ENCODE measurements around the gene RAD21L1.
"Not testable (repeated sequence)": the region's sequence is repeated elsewhere in the genome, so short reads cannot be mapped to it uniquely, and the experiment has no call there.

Gene RAD21L1

DNA sequence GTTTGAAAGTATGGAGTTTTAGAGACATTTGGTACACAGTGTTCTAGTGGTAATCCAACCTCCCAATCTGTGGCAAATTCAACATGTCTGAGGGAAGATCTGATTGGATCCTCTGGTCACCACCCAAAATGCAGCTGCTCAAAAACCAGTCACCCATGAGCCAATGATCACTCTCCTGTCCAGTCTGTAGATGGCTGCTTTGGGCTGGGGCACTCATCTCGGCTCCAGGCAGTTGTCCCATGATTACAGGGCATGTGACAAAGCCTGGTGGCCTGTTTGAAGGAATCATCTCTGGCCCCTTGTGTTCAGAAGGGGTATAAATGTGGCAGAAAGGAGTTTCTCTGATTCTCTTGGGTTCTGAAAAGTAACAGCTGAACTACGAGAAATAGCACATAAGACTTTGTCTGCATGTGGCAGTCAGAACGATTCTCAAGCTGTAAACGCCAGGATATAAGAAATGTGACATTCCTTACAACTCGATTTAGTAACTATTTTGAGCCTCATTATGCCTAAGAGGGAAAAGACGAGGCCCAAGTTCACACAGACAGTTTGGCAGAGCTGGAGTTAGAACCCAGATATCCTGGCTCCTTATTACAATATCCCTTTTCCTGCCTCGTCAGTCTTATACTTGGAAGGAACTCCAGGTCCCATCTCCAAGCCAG, 26.5 kb upstream of the RAD21L1 start:
- DNase-seq (ENCODE audit: low read depth in 2 of 2), result no peak

DNA sequence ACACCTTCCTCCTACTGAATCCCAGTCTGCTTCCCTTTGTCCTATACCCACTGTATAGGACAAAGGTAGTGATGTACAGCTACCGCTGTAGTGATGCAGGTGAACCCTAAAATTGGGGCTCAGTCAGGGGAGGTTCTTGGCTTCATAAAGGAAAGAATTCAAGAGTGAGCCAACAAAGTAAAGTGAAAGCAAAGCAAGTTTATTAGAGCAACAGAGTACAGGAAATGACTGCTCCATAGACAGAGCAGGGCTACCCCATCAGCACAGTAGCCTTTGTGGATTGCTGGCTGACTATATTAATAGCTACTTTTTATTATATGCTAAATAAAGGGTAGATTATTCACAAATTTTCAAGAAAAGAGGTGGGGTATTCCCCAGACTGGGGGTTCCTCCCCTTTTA, 25.9 kb upstream of the RAD21L1 start:
- DNase-seq (ENCODE audit: low read depth in 2 of 2), result no peak

- DNase-seq (ENCODE audit: low read depth in 2 of 2), result no peak
Measured at GRCh38 chr20:1202762-1203504, 22.9 kb upstream of the RAD21L1 start, which contains the start of gene C20orf202. C20orf202 (plus strand) TSS chr20:1203454; CDS start chr20:1203586, 132 bp downstream.

DNA sequence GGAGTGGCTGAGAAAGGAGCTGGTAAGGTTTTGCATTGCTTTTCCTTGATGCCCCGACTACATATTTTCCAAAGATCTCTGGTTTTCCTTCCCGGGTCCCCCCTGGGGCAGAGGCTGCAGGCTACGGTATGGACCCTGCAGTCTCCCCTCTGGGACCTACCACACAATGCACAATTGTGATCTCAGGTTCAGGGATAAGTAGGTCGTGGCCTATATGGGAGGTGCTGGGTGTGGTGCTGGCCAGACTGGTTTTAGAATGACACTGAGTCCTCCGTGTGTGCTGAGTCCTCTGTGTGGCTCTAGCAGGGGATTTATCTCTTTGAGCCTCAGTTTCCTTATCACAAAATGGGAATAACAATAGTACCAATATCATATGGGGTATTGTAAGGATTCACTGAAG, 22.2 kb upstream of the RAD21L1 start:
- DNase-seq (ENCODE audit: low read depth in 2 of 2), result no peak

DNA sequence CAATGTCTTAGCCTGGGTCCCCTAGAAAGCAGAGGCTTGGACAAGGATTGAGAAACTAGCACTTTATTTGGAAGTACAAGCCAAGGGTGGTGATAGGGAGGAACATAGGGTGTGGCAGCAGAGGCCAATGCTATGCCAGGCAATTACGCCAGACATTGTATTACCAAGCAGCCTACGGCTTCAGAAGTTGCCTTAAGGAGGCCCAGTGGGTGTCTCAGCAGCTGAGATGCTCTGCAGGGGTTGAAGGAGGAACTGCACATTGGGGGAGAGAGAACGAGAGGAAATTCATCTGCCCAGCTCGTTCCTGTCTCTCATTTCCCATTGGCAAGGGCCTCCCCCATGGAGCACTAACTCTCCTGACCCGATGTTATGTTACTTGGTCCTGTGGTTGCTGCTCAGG, 21.7 kb upstream of the RAD21L1 start:
- DNase-seq (ENCODE audit: low read depth in 2 of 2), result no peak

DNA sequence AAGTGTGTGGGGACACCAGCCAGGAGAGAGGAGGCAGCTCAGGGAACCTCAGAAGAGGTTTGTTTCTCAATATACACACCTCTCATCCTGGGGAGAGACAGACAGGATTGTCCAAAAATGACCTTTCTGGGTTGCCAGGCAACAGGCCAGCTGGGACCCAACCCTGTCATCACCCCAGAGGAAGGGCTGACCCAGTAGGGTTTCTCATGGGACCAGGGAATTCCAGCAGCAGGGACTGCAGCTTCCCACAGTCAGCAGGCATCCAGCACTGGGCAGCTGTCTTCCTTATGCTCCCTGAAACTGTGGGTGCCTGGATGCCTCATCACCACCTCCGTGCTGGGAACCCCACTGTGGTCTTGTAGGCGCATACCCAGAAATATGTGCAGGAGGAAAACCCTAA, 21.3 kb upstream of the RAD21L1 start:
- DNase-seq (ENCODE audit: low read depth in 2 of 2), result no peak

DNA sequence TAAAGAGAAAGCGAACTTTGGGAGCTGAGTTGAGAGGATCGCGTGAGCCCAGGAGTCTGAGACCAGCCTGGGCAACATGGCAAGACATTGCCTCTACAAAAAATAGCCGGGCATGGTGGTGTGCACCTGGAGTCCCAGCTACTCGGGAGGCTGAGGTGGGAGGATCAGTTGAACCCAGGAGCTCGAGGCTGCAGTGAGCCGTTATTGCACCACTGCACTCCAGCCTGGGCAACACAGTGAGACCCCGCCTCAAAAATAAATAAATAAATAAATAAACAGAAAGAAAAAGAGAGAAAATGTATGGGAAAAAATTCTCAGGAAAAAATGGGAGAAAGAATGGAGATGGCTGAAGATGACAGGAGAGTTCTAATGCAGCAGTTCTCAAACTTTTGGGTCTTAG, 20.0 kb upstream of the RAD21L1 start:
- no peak for DNase-seq (ENCODE audit: low read depth in 2 of 2)

DNA sequence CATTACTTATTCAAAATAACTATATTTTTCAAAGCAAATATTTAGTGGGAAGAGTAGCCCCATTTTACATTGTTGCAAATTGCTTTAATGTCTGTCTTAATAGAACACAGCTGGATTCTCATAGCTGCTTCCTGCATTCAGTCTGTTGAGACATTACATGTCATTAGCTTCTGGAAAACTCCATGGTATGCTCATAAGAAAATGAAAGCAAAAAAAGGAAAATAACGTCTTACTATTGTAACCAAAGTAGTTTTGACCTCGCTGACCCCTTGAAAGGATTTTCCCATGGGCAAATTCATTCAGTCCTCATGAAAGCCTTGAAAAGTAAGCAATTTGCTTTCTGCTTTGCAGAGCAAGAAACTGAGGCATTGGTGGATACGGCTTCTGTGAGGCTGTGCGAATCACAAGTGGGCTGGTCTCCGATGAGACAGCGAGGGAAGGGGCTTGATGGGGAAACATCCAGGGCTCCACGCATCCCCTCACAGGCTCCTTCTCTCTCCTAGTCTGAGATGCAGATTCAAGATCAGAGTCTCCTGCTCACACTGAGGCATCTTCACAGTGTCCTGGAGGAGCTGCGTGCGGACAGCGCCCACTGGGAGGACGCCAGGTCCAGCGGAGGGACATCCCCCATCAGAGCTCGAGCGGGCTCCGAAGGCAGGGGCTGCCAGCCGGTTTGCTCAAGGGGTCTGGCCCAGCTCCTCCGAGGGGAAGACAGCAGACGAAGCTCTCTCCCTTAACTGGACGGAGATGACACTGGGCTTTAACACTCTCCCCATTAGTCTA, 19.3 kb upstream of the RAD21L1 start:
- no peak for DNase-seq (ENCODE audit: low read depth in 2 of 2)

DNA sequence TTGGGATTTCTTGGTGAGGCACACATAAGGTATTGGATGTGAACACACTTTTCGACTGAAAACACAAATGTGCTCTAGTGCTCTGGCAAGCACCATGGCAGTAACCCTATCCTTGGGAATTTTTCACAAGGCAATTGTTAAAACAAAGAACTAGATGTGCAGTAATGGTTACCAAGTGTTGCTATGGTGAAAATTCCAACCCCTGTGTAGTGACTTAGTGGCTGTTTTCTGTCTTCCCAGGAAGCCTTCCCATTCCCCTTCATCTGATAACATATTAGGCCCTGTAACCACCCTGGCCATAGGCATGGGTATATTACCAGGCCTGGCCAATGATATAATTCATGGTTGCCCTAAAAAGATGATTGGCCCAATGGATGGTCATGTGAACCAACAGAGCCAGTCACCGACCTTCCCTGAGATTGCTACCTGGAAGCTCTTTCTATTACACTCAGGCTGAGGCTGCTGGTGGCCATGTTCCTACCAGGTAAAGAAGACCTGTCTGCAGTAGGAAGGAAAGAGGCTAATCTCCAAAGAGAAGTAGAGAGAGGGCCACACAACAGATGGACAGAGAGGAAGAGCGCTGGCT, 18.5 kb upstream of the RAD21L1 start:
- DNase-seq (ENCODE audit: low read depth in 2 of 2), result no peak

DNA sequence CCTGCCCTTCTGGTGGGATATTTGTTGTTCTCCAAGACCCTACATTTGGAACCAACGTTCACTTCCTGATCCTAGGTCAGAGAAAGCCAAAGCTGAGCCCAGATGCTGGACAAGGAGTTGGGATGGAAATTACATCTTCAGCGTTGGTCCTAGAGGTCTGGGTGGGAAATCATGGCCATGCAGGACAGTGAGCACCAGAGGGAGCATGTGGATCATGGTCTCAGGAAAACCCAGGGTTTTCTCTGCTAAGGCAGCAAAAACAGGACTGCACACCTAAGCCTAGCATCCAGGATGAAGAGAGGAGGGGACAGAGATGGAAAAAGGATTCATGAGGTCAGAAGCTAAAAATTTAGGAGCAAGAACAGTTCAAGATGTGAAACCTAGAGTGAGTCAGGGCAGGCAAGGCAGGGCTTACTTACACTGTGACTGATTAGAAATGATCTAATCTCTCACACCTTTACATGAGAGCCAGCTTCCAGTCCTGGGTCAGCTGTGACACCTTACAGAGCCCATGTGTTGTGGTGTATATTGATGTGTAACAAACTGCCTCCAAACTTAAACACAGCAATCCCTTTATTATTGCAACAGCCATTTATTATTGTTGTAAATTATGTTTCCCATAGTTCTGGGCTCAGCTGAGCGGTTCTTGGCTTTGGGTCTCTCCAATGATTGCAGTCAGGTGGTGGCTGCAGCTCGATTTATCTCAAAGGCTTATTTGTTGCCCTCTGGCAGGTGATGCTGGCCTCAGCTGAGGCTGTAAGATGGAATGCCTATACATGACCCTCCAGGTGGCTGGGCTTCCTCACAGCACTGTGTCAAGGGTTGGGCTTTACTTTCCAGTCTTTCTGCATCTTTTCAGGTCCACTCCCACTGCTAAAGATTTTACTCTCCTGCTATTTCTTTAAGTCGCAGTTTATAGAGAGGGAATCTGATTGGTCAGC, 16.1 kb upstream of the RAD21L1 start:
- no peak for DNase-seq (ENCODE audit: low read depth in 2 of 2)

DNA sequence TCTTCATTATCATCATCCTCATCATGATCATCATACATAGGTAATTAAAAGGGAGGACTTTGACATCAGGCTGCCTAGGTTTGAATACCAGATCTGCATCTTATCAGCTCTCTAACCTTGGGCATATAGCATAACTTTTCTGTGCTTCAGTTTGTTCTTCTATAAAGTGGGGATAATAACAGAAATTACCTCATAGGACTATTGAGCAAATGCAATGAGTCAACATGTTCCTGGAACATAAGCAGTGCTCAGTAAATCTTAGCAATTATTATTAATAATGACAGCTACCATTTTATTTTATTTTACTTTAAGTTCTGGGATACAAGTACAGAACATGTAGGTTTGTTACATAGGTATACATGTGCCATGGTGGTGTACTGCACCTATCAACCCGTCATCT, 15.3 kb upstream of the RAD21L1 start:
- no peak for DNase-seq (ENCODE audit: low read depth in 2 of 2)

DNA sequence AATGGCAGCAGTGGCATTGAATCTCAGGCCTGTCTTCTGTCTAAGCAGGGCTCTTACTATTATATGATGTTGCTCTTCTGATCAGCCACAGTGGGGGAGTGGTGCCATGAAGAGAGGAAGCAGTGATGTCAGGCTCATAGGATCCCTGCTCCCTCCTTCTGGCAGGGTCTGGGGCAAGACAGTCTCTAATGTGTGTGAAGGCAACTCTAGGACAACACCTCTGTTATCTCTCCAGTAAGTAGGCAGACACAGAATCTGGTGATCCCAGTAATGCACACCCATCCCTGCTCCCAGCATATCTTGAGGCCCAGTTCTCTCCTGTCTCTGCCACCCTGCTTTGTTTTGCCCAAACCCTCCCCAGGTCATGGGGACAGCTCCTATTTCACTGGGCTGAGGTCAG, 13.8 kb upstream of the RAD21L1 start:
- DNase-seq (ENCODE audit: low read depth in 2 of 2), result no peak

DNA sequence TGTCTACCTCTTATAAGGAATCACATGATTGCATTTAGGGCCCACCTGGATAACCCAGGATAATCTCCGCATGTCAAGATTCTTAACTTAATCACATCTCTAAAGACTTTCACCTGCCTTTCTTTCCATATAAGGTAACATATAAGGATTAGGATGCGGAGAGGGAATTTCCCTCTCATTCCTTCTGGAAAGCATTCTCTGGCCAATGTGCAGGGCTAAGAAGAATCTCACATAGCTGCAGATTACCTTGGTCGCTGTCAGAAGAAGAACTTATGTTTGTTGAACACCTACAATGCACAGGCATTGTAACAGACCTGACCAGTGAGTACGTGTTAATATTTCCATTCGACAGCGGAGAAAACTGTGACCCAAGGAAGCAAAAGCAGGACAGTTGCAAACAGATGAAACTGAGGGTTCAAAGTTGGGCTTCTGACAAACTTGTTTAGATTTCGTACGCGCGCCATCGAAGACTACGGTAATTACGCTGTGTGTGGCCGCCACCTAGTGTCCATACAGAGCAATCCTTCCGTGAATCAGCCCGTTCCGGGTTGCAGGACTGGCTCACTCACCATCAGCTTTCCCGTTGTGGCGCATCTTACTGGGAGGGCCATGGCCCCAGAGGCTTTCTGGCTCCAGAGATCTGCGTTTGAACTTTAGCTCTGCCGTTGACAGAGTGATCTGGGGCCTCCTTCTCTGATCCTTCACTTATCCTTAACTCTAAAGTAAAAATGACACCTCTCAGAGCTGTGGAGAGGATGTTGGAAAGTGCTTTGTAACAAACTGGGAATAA, 13.0 kb upstream of the RAD21L1 start:
- peak; percentile 29 to 44 for DNase-seq (ENCODE audit: low read depth in 2 of 2)

GRCh38 chr20:1214838-1215261, 11.0 kb upstream of the RAD21L1 start:
- DNase-seq (ENCODE audit: low read depth in 2 of 2), result no peak

GRCh38 chr20:1215386-1216170, 10.3 kb upstream of the RAD21L1 start:
- DNase-seq (ENCODE audit: low read depth in 2 of 2), result no peak

DNA sequence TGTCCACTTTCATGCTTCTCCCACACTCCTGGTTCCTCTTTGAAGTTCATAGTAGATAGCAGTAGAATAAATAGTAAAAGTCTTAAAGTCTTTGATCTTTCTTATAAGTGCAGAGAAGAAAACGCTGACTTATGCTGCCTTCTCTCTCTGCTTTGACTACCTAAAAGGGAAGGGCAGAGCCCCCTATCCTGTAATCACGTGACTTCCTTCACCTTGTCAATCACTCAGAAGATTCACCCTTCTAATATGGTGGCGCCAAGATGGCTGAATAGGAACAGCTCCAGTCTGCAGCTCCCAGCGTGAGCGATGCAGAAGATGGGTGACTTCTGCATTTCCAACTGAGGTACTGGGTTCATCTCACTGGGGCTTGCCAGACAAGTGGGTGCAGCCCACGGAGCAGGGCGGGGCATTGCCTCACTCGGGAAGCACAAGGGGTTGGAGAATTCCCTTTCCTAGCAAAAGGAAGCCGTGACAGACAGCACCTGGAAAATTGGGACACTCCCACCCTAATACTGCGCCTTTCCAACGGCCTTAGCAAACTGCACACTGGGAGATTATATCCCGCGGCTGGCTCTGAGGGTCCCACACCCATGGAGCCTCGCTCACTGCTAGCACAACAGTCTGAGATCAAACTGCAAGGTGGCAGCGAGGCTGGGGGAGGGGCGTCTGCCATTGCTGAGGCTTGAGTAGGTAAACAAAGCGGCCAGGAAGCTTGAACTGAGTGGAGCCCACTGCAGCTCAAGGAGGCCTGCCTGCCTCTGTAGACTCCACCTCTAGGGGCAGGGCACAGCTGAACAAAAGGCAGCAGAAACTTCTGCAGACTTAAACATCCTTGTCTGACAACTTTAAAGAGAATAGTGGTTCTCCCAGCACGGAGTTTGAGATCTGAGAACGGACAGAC, 9.1 kb upstream of the RAD21L1 start:
- not testable (repeated sequence) for DNase-seq (ENCODE audit: low read depth in 2 of 2)

GRCh38 chr20:1222750-1223149, 3.1 kb upstream of the RAD21L1 start:
- not testable (repeated sequence) for DNase-seq (ENCODE audit: low read depth in 2 of 2)

DNA sequence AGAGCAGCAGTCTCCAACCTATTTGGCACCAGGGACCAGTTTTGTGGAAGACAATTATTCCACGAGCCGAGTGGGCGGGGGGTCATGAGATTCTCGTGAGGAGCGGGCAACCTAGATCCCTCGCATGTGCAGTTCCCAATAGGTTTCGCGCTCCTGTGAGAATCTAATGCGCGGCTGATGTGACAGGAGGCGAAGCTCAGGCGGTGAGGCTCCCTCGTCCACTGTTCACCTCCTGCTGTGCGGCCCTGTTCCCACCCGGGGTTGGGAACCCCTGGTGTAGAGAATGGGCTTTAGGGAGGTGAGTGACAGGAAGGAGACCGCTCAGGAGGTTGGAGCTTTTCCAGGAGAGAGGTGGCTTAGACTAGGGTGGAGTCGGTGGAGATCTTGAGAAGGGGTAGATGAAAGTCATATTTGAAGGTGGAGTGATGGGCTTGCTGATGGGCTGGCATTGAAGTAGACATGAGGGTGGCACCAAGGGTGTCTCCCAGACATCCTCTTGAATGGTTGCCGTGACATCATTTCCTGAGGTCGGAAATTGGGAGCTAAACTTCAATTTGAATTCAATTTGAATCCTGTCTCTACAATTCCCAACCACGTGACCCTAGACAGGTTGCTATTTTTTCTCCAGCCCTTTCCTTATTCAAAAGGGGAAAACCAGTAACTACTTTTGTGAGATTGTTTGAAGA, 1.5 kb upstream of the RAD21L1 start:
- DNase-seq (ENCODE audit: low read depth in 2 of 2), result no peak

Data from stimulated activated CD8-positive, alpha-beta memory T cell treated with anti-CD3 and anti-CD28 coated beads, Interleukin-2, amount 100 ng/mL, for 1 hour (primary cell).